ENCODE data around the gene FAM187B.
"Not testable (repeated sequence)": the region's sequence is repeated elsewhere in the genome, so short reads cannot be mapped to it uniquely, and the experiment has no call there.

FAM187B gene

GRCh38 chr19:35213663-35214632 is 14.6 kb downstream of the FAM187B start:
- DNase-seq (ENCODE audit: low read depth), result peak; percentile 39

- DNase-seq (ENCODE audit: low read depth), result no peak
Measured at GRCh38 chr19:35212241-35212640, 16.3 kb downstream of the FAM187B start.

GRCh38 chr19:35211545-35212230 is 16.9 kb downstream of the FAM187B start:
- no peak for DNase-seq (ENCODE audit: low read depth)

- no peak for DNase-seq (ENCODE audit: low read depth)
Measured at GRCh38 chr19:35209646-35210045, 18.9 kb downstream of the FAM187B start.

- DNase-seq (ENCODE audit: low read depth), result no peak
Measured at GRCh38 chr19:35208121-35208520, 20.4 kb downstream of the FAM187B start.

GRCh38 chr19:35207391-35207871 is 21.1 kb downstream of the FAM187B start:
- DNase-seq (ENCODE audit: low read depth), result no peak

GRCh38 chr19:35206855-35207254 is 21.7 kb downstream of the FAM187B start:
- DNase-seq (ENCODE audit: low read depth), result no peak

- DNase-seq (ENCODE audit: low read depth), result no peak
Measured at GRCh38 chr19:35206379-35206778, 22.2 kb downstream of the FAM187B start.

GRCh38 chr19:35205733-35206323 is 22.7 kb downstream of the FAM187B start:
- no peak for DNase-seq (ENCODE audit: low read depth)

GRCh38 chr19:35204799-35205732 is 23.5 kb downstream of the FAM187B start:
- DNase-seq (ENCODE audit: low read depth), result no peak

- DNase-seq (ENCODE audit: low read depth), result no peak
Measured at GRCh38 chr19:35202722-35203688, 25.5 kb downstream of the FAM187B start.

GRCh38 chr19:35199481-35199880 is 29.1 kb downstream of the FAM187B start:
- DNase-seq (ENCODE audit: low read depth), result no peak

- not testable (repeated sequence) for DNase-seq (ENCODE audit: low read depth)
Measured at GRCh38 chr19:35196861-35197260, 31.7 kb downstream of the FAM187B start.

- no peak for DNase-seq (ENCODE audit: low read depth)
Measured at GRCh38 chr19:35195830-35196229, 32.7 kb downstream of the FAM187B start.

GRCh38 chr19:35194012-35194984 is 34.2 kb downstream of the FAM187B start:
- DNase-seq (ENCODE audit: low read depth), result no peak

- DNase-seq (ENCODE audit: low read depth), result no peak
Measured at GRCh38 chr19:35184884-35185283, 43.7 kb downstream of the FAM187B start.

- no peak for DNase-seq (ENCODE audit: low read depth)
Measured at GRCh38 chr19:35184267-35184666, 44.3 kb downstream of the FAM187B start.

GRCh38 chr19:35181387-35181786 is 47.2 kb downstream of the FAM187B start:
- DNase-seq (ENCODE audit: low read depth), result no peak

GRCh38 chr19:35179830-35180229 is 48.7 kb downstream of the FAM187B start:
- no peak for DNase-seq (ENCODE audit: low read depth)
